ENCODE measurements around the gene SLC17A7.

Gene SLC17A7

GRCh38 chr19:49441210-49441959 is at the start of gene SLC17A7:
Gene SLC17A7 (minus strand): TSS chr19:49441527. CDS start chr19:49441379, 148 bp downstream.
- no peak for TF ChIP-seq CTCF (conservative IDR thresholded peaks at IDR 0.05; ENCODE audit: control insufficient read depth, insufficient read depth, low read depth, low read length)
- H3K4me3 ChIP-seq (ENCODE audit: control insufficient read depth, low read depth, low read length), result no peak within 1 kb of the TSS
- no peak for DNase-seq (ENCODE audit: low read depth)

GRCh38 chr19:49490287-49491029 is 49.1 kb upstream of the SLC17A7 start:
- no peak for DNase-seq (ENCODE audit: low read depth)
- TF ChIP-seq CTCF (conservative IDR thresholded peaks at IDR 0.05; ENCODE audit: control insufficient read depth, insufficient read depth, low read depth, low read length), result no peak
- peak overlapping the region; percentile 100 for H3K4me3 ChIP-seq (ENCODE audit: control insufficient read depth, low read depth, low read length)

- no peak for TF ChIP-seq CTCF (conservative IDR thresholded peaks at IDR 0.05; ENCODE audit: control insufficient read depth, insufficient read depth, low read depth, low read length)
- DNase-seq (ENCODE audit: low read depth), result peak; percentile 52
- H3K4me3 ChIP-seq (ENCODE audit: control insufficient read depth, low read depth, low read length), result peak overlapping the region; percentile 100
Measured at GRCh38 chr19:49489601-49490167, 48.4 kb upstream of the SLC17A7 start.

- DNase-seq (ENCODE audit: low read depth), result no peak
- TF ChIP-seq CTCF (conservative IDR thresholded peaks at IDR 0.05; ENCODE audit: control insufficient read depth, insufficient read depth, low read depth, low read length), result no peak
Measured at GRCh38 chr19:49488863-49489537, 47.7 kb upstream of the SLC17A7 start.

GRCh38 chr19:49488046-49488862 is 46.9 kb upstream of the SLC17A7 start:
- no peak for DNase-seq (ENCODE audit: low read depth)
- peak overlapping the region; percentile 100 for H3K4me3 ChIP-seq (ENCODE audit: control insufficient read depth, low read depth, low read length)
- no peak for TF ChIP-seq CTCF (conservative IDR thresholded peaks at IDR 0.05; ENCODE audit: control insufficient read depth, insufficient read depth, low read depth, low read length)

More at GRCh38 chr19:49488863-49489537, 47.7 kb upstream of the SLC17A7 start:
- peak overlapping the region; percentile 100 for H3K4me3 ChIP-seq (ENCODE audit: control insufficient read depth, low read depth, low read length)
